Panc1 (cell line): ENCODE data around the gene DACH1. TPM values are rescaled to one million over a fixed set of nuclear protein-coding genes. Genes with fewer than 3 reads are reported as not detected.

Experiments
- ATAC-seq: fragments of 200-7000 bp; cut with Tn5 transposase; 2 replicates; pipeline ENCODE4 v1.9.1; 2020; ENCODE audit warnings: mild to moderate bottlenecking, moderate library complexity
- BruUV-seq: library from RNA; stranded (reverse); fragments of 400-500 nt; replicated peaks from 2 replicates; lab custom pipeline; 2021; lab: Mats Ljungman, UMichigan
- CTCF ChIA-PET: fragments of 300-600 bp; sonication (Branson Sonifier 250); formaldehyde crosslinking; loops from one replicate; lab custom pipeline; 2022; ENCODE audit warnings: antibody characterized with exemption; lab: Charles Lee
- POLR2A ChIA-PET: fragments of 300-600 bp; sonication (Branson Sonifier 250); formaldehyde crosslinking; loops from one replicate; lab custom pipeline; 2022; ENCODE audit warnings: antibody characterized with exemption; lab: Charles Lee
- DNase-seq: peaks from one replicate; pipeline ENCODE4 v3.0.0-alpha.2; 2010; ENCODE audit warnings: low read depth, low spot score
- H3K27ac ChIP-seq: 2 replicates; pipeline ENCODE4 v1.5.1; 2011; ENCODE audit warnings: mild to moderate bottlenecking, low read length, inconsistent platforms
- H3K27me3 ChIP-seq: fragments of 200-500 bp; sonication (Bioruptor generic); 2 replicates; pipeline ENCODE4 v1.6.0; 2014; ENCODE audit warnings: low read length, inconsistent platforms; ENCODE audit not compliant: control insufficient read depth, insufficient read depth
- H3K36me3 ChIP-seq: fragments of 200-500 bp; sonication (Bioruptor generic); 2 replicates; pipeline ENCODE4 v1.5.1; 2014; ENCODE audit warnings: inconsistent platforms, mild to moderate bottlenecking, low read length, moderate library complexity; ENCODE audit not compliant: control insufficient read depth, insufficient read depth
- H3K4me1 ChIP-seq: 2 replicates; pipeline ENCODE4 v1.5.1; 2011; ENCODE audit warnings: inconsistent platforms, mild to moderate bottlenecking, low read length, moderate library complexity; ENCODE audit not compliant: control insufficient read depth, insufficient read depth
- H3K4me3 ChIP-seq, 2 experiments: 2 replicates each; pipeline ENCODE4 v1.5.1; 2011 to 2012; ENCODE audit warnings: low read depth in 2 of 2, low read length in 2 of 2, mild to moderate bottlenecking in 2 of 2, inconsistent platforms in 1 of 2, moderate library complexity in 1 of 2
- H3K9me3 ChIP-seq: fragments of 200-500 bp; sonication (Bioruptor generic); 2 replicates; pipeline ENCODE4 v1.5.1; 2014; ENCODE audit warnings: low read depth, mild to moderate bottlenecking, inconsistent platforms, low read length, moderate library complexity; ENCODE audit not compliant: control insufficient read depth, insufficient read depth
- CTCF ChIP-seq: fragments of 450-650 bp; IDR thresholded peaks from 2 replicates; pipeline ENCODE4 v1.5.1; 2017; ENCODE audit warnings: mild to moderate bottlenecking
- POLR2AphosphoS5 ChIP-seq: IDR thresholded peaks from 2 replicates; pipeline ENCODE4 v1.6.1; 2012; ENCODE audit warnings: mild to moderate bottlenecking, low read depth, low read length, moderate library complexity
- REST ChIP-seq, 2 experiments: IDR thresholded peaks; 2 replicates each; pipeline ENCODE4 v1.6.1; 2011 to 2012; ENCODE audit warnings: low read depth in 2 of 2, control low read depth in 1 of 2, low read length in 1 of 2, mild to moderate bottlenecking in 1 of 2, moderate library complexity in 1 of 2; ENCODE audit not compliant: insufficient read depth in 1 of 2
- SIN3A ChIP-seq: IDR thresholded peaks from 2 replicates; pipeline ENCODE4 v1.6.1; 2012; ENCODE audit warnings: low read depth, mild to moderate bottlenecking, low read length, moderate library complexity, borderline replicate concordance; ENCODE audit not compliant: insufficient read depth
- TCF7L2 ChIP-seq: IDR thresholded peaks from 2 replicates; pipeline ENCODE4 v1.6.1; 2011; ENCODE audit warnings: mild to moderate bottlenecking, low read depth, low read length, inconsistent platforms
- in situ Hi-C: cut with HindIII; loops from 2 replicates; pipeline ENCODE4 v1.10.0; 2016; ENCODE audit warnings: low sequenced_read_pairs, low pct_unique_long_range_greater_than_20kb
- intact Hi-C: fragments of 100-400 bp; cut with micrococcal nuclease; formaldehyde crosslinking; loops from one replicate; pipeline ENCODE4 v1.10.0; 2022; ENCODE audit not compliant: unreplicated experiment
- total RNA-seq: library from RNA; stranded (reverse); gene quantifications from one replicate; pipeline ENCODE4 v1.2.1, GENCODE V29; 2021; ENCODE audit not compliant: unreplicated experiment

The DACH1 gene
- total RNA-seq, 1 experiment from 2014 or later, result 0.54 TPM

GRCh38 chr13:71593566-71593965 lies 273.4 kb downstream of the DACH1 start:
- no peaks in the 10 kb centered on the region for H3K36me3 ChIP-seq
- no peak overlapping the region for H3K4me3 ChIP-seq
- H3K27ac ChIP-seq, result no peak overlapping the region
- no peaks in the 10 kb centered on the region for H3K4me1 ChIP-seq
- no peaks in the 10 kb centered on the region for H3K9me3 ChIP-seq
- ATAC-seq (no peak), DNase-seq (no peak)
- intact Hi-C loops (no loop called here), in situ Hi-C loops (no loop called here)
- no peaks in the 10 kb centered on the region for H3K27me3 ChIP-seq
- no TSS peak for BruUV-seq
- ChIA-PET POLR2A (no interaction called here), CTCF (no interaction called here)
- no peak for TF ChIP-seq POLR2AphosphoS5
- no peak for TF ChIP-seq SIN3A
- no peak for TF ChIP-seq TCF7L2
- no peak for TF ChIP-seq REST (IDR thresholded peaks at IDR 0.05; ENCODE audit: insufficient read depth in 1 of 2, low read depth in 2 of 2, low read length in 1 of 2)
- TF ChIP-seq CTCF, result no peak

GRCh38 chr13:71591374-71591773 lies 275.6 kb downstream of the DACH1 start:
- Histone ChIP-seq H3K27me3 (no peaks in the 10 kb centered on the region), H3K27ac (no peak overlapping the region), H3K4me3 (no peak overlapping the region), H3K36me3 (no peaks in the 10 kb centered on the region), H3K4me1 (no peaks in the 10 kb centered on the region), H3K9me3 (no peaks in the 10 kb centered on the region)
- no peak for ATAC-seq
- TF ChIP-seq REST (IDR thresholded peaks at IDR 0.05; ENCODE audit: insufficient read depth in 1 of 2, low read depth in 2 of 2, low read length in 1 of 2), result no peak
- TF ChIP-seq CTCF, result no peak
- no peak for TF ChIP-seq SIN3A
- TF ChIP-seq POLR2AphosphoS5, result no peak
- no peak for TF ChIP-seq TCF7L2
- no TSS peak for BruUV-seq
- no peak for DNase-seq
- in situ Hi-C loops (no loop called here), intact Hi-C loops (no loop called here)
- POLR2A ChIA-PET, result no interaction called here
- CTCF ChIA-PET, result no interaction called here
